HepG2 (cell line): ENCODE data around the gene HDAC5. TPM values are rescaled to one million over a fixed set of nuclear protein-coding genes. Genes with fewer than 3 reads are reported as not detected.

Experiments
- ADNP ChIP-seq: sonication (generic); formaldehyde crosslinking; IDR thresholded peaks from 2 replicates; pipeline ENCODE4 v1.4.0; 2020; ENCODE audit warnings: missing genetic modification reagents
- ARHGAP35 ChIP-seq: sonication (generic); formaldehyde crosslinking; IDR thresholded peaks from 2 replicates; pipeline ENCODE4 v1.9.0; 2022; ENCODE audit warnings: mild to moderate bottlenecking, inconsistent platforms, moderate library complexity, missing genetic modification reagents, borderline replicate concordance
- ATF5 ChIP-seq: sonication (generic); formaldehyde crosslinking; IDR thresholded peaks from 2 replicates; pipeline ENCODE4 v1.4.0; 2020; ENCODE audit warnings: mild to moderate bottlenecking, low read depth, missing genetic modification reagents
- CBFB ChIP-seq: sonication (generic); formaldehyde crosslinking; IDR thresholded peaks from 2 replicates; pipeline ENCODE4 v1.4.0; 2020; ENCODE audit warnings: missing genetic modification reagents
- CENPT ChIP-seq: sonication (generic); formaldehyde crosslinking; IDR thresholded peaks from 2 replicates; pipeline ENCODE4 v1.8.0; 2022; ENCODE audit warnings: low read depth, mild to moderate bottlenecking, moderate library complexity, missing genetic modification reagents
- DRAP1 ChIP-seq: IDR thresholded peaks from 2 replicates; pipeline ENCODE4 v1.6.1; 2016; ENCODE audit warnings: missing genetic modification reagents, missing compliant biosample characterization
- KAT8 ChIP-seq: IDR thresholded peaks from 2 replicates; pipeline ENCODE4 v1.6.1; 2016; ENCODE audit warnings: missing genetic modification reagents, missing compliant biosample characterization
- KDM3A ChIP-seq: IDR thresholded peaks from 2 replicates; pipeline ENCODE4 v1.6.1; 2018; ENCODE audit warnings: low read depth, missing compliant biosample characterization
- NFE2 ChIP-seq: sonication (generic); formaldehyde crosslinking; IDR thresholded peaks from 2 replicates; pipeline ENCODE4 v1.4.0; 2020; ENCODE audit warnings: missing genetic modification reagents
- NONO ChIP-seq, 2 experiments: fragments of 450-650 bp in 1 of 2; sonication (generic) in 1 of 2; formaldehyde crosslinking in 1 of 2; IDR thresholded peaks in 1 of 2; conservative IDR thresholded peaks in 1 of 2; 2 replicates each; pipeline versions ENCODE4 v1.6.1 to v1.8.0; 2017 to 2022; ENCODE audit warnings: mild to moderate bottlenecking in 1 of 2, missing genetic modification reagents in 1 of 2, moderate library complexity in 1 of 2
- NR2F6 ChIP-seq, 2 experiments: IDR thresholded peaks; 2 replicates each; pipeline ENCODE4 v1.6.1; 2016; ENCODE audit warnings: antibody characterized with exemption in 1 of 2, mild to moderate bottlenecking in 1 of 2
- PHF20 ChIP-seq: sonication (generic); formaldehyde crosslinking; IDR thresholded peaks from 2 replicates; pipeline ENCODE4 v1.5.0; 2020; ENCODE audit warnings: mild to moderate bottlenecking, missing genetic modification reagents
- RNF2 ChIP-seq: fragments of 450-650 bp; conservative IDR thresholded peaks from 2 replicates; pipeline ENCODE4 v1.6.1; 2016; ENCODE audit warnings: low read depth
- SP1 ChIP-seq, 2 experiments: fragments of 450-650 bp in 1 of 2; sonication (generic) in 1 of 2; formaldehyde crosslinking in 1 of 2; IDR thresholded peaks; 2 replicates each; pipeline versions ENCODE4 v1.4.0 to v1.6.1; 2016 to 2020; ENCODE audit warnings: missing genetic modification reagents in 1 of 2
- SRF ChIP-seq: IDR thresholded peaks from 2 replicates; pipeline ENCODE4 v1.6.1; 2011; ENCODE audit warnings: mild to moderate bottlenecking, low read depth, low read length, moderate library complexity
- TBL1XR1 ChIP-seq: fragments of 150-350 bp; IDR thresholded peaks from 2 replicates; pipeline ENCODE4 v1.6.1; 2014; ENCODE audit warnings: borderline replicate concordance, low read length; ENCODE audit not compliant: partially characterized antibody
- THRA ChIP-seq: sonication (generic); formaldehyde crosslinking; IDR thresholded peaks from 2 replicates; pipeline ENCODE4 v1.4.0; 2020; ENCODE audit warnings: missing genetic modification reagents, borderline replicate concordance
- XBP1 ChIP-seq: sonication (generic); formaldehyde crosslinking; IDR thresholded peaks from 2 replicates; pipeline ENCODE4 v1.5.0; 2020; ENCODE audit warnings: missing genetic modification reagents
- ZNF121 ChIP-seq: sonication (generic); formaldehyde crosslinking; IDR thresholded peaks from 2 replicates; pipeline ENCODE4 v1.5.0; 2020; ENCODE audit warnings: mild to moderate bottlenecking, missing genetic modification reagents
- ZNF230 ChIP-seq: sonication (generic); formaldehyde crosslinking; IDR thresholded peaks from 2 replicates; pipeline ENCODE4 v1.4.0; 2020; ENCODE audit warnings: mild to moderate bottlenecking, missing genetic modification reagents
- ZNF251 ChIP-seq: sonication (generic); formaldehyde crosslinking; IDR thresholded peaks from 2 replicates; pipeline ENCODE4 v1.9.0; 2021; ENCODE audit warnings: mild to moderate bottlenecking, missing genetic modification reagents
- ZNF317 ChIP-seq: sonication (generic); formaldehyde crosslinking; IDR thresholded peaks from 2 replicates; pipeline ENCODE4 v1.5.0; 2020; ENCODE audit warnings: mild to moderate bottlenecking, missing genetic modification reagents
- ZNF350 ChIP-seq: sonication (generic); formaldehyde crosslinking; IDR thresholded peaks from 2 replicates; pipeline ENCODE4 v1.4.0; 2020; ENCODE audit warnings: mild to moderate bottlenecking, low read depth, missing genetic modification reagents, borderline replicate concordance
- ZNF362 ChIP-seq: sonication (generic); formaldehyde crosslinking; IDR thresholded peaks from 2 replicates; pipeline ENCODE4 v1.4.0; 2020; ENCODE audit warnings: missing genetic modification reagents, mild to moderate bottlenecking, borderline replicate concordance
- ZNF580 ChIP-seq: IDR thresholded peaks from 2 replicates; pipeline ENCODE4 v1.6.1; 2016; ENCODE audit warnings: low read depth, borderline replicate concordance
- ZNF605 ChIP-seq: sonication (generic); formaldehyde crosslinking; IDR thresholded peaks from 2 replicates; pipeline ENCODE4 v1.8.0; 2022; ENCODE audit warnings: mild to moderate bottlenecking, missing genetic modification reagents
- ZNF737 ChIP-seq: sonication (generic); formaldehyde crosslinking; IDR thresholded peaks from 2 replicates; pipeline ENCODE4 v1.5.0; 2020; ENCODE audit warnings: missing genetic modification reagents, mild to moderate bottlenecking, borderline replicate concordance
- polyA plus RNA-seq, 8 experiments: library from polyadenylated mRNA; depleted of rRNA in 3 of 8; stranded (reverse) in 7 of 8; unstranded in 1 of 8; fragments of >200 nt; fragmentation: Illumina TruSeq in 4 of 8; extraction: Trizol in 4 of 8; gene quantifications; 2 replicates each; pipeline versions ENCODE4 v1.2.1 to v1.2.3, GENCODE V29; 2011 to 2016; ENCODE audit warnings: low read depth in 4 of 8, missing spikeins in 1 of 8, mixed read lengths in 1 of 8; ENCODE audit not compliant: insufficient read depth in 1 of 8
- total RNA-seq, 5 experiments: library from RNA; depleted of rRNA; stranded (reverse); fragments of >200 nt; fragmentation: Illumina TruSeq; extraction: Trizol; gene quantifications; 2 replicates each; pipeline ENCODE4 v1.2.3, GENCODE V29; 2016; ENCODE audit warnings: low read depth in 1 of 5

Gene HDAC5
- total and polyA plus RNA-seq, 2 of the 13 experiments (the other 11 are each of a cell fraction or from before 2014, with no cell fraction given) = 46.4 to 85.4 TPM

- TF ChIP-seq ZNF605 (CRISPR knock-in tag) (peak; percentile 98), SRF (peak; percentile 60; the same call in 1 of the 2 replicates), ZNF251 (no peak), KAT8 (peak; percentile 99), RNF2 (peak; percentile 85), NR2F6 (IDR thresholded peaks at IDR 0.05) (no peak), NR2F6 (CRISPR knock-in tag; IDR thresholded peaks at IDR 0.05) (peak; percentile 75), ZNF121 (CRISPR knock-in tag) (no peak; the same call in 1 of the 2 replicates), ARHGAP35 (CRISPR knock-in tag) (0 out of 2 replicates have a peak, but pooled peaks have one; percentile 41), CBFB (CRISPR knock-in tag) (peak; percentile 94), XBP1 (peak; percentile 69; the same call in 1 of the 2 replicates), DRAP1 (peak; percentile 78), NFE2 (CRISPR knock-in tag) (no peak), ZNF737 (no peak; the same call in 1 of the 2 replicates), SP1 (IDR thresholded peaks at IDR 0.05) (no peak), SP1 (CRISPR knock-in tag; IDR thresholded peaks at IDR 0.05) (peak; percentile 86), ZNF230 (CRISPR knock-in tag) (peak; percentile 93), ATF5 (no peak; the same call in 1 of the 2 replicates), ZNF350 (CRISPR knock-in tag) (peak; percentile 98), ZNF317 (peak; percentile 83), ZNF362 (peak; percentile 64; the same call in 1 of the 2 replicates), ADNP (CRISPR knock-in tag) (no peak), KDM3A (CRISPR knock-in tag) (peak; percentile 94), PHF20 (CRISPR knock-in tag) (peak; percentile 94), TBL1XR1 (peak; percentile 78), THRA (CRISPR knock-in tag) (peak; percentile 87), CENPT (CRISPR knock-in tag) (no peak), ZNF580 (CRISPR knock-in tag) (peak; percentile 98), NONO (IDR thresholded peaks at IDR 0.05) (no peak), NONO (CRISPR knock-in tag; conservative IDR thresholded peaks at IDR 0.05) (peak; percentile 96)
These were observed 52.8 kb downstream of the HDAC5 start, which contains the start of gene G6PC3 (continued) for GRCh38 chr17:44070455-44071197.
